GM23338 (cell line): ENCODE measurements around the gene SMYD3.

Experiments
- EZH2 ChIP-seq: fragments of 200-600 bp; sonication (generic); IDR thresholded peaks from one replicate; pipeline ENCODE4 v1.8.0; 2017; ENCODE audit warnings: antibody characterized with exemption, mild to moderate bottlenecking, low read depth; ENCODE audit not compliant: unreplicated experiment
- EZH2phosphoT487 ChIP-seq: fragments of 200-600 bp; sonication (generic); IDR thresholded peaks from one replicate; pipeline ENCODE4 v1.8.1; 2018; ENCODE audit warnings: antibody characterized with exemption; ENCODE audit not compliant: unreplicated experiment
- JUNB ChIP-seq: IDR thresholded peaks from one replicate; pipeline ENCODE4 v1.6.1; 2016; ENCODE audit warnings: antibody characterized with exemption; ENCODE audit not compliant: unreplicated experiment
- POLR2AphosphoS5 ChIP-seq: IDR thresholded peaks from 2 replicates; pipeline ENCODE4 v1.6.1; 2016; ENCODE audit warnings: antibody characterized with exemption, low read depth
- ZNF114 ChIP-seq: fragments of 250-450 bp; sonication (Bioruptor Pico); IDR thresholded peaks from 2 replicates; pipeline ENCODE4 v1.5.0; 2020; ENCODE audit warnings: mild to moderate bottlenecking, moderate library complexity
- TF ChIP-seq, protein P1 (sequence below), 2 experiments: fragments of 200-600 bp in 1 of 2; sonication (generic) in 1 of 2; conservative IDR thresholded peaks; 2 replicates each; pipeline versions ENCODE4 v1.5.1 to v1.6.1; 2016 to 2017; ENCODE audit warnings: antibody characterized with exemption in 2 of 2, low read depth in 2 of 2, mild to moderate bottlenecking in 2 of 2, moderate library complexity in 1 of 2
- TF ChIP-seq, protein P2 (sequence below): IDR thresholded peaks from one replicate; pipeline ENCODE4 v1.6.1; 2018; ENCODE audit warnings: antibody characterized with exemption; ENCODE audit not compliant: unreplicated experiment

DNA sequence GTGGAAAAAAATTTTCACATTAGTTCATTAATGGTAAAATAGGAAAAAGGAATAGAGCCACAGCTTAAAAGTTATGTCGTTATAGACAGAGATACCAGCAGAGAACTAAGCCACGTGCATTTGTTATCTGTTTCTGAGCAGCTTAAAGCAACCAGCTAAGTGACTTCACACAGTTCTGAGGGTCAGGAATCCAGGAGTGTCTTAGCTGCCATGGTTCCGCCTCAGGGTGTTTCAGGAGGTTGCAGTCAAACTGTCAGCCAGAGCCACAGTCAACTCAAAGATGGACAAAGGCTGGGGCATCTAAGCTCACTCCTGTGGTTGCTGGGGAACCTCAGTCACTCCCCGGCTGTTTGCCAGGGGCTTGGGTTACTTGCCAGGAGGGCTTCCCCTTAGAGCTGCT is 515.8 kb downstream of the SMYD3 start:
- TF ChIP-seq, protein P1, sequence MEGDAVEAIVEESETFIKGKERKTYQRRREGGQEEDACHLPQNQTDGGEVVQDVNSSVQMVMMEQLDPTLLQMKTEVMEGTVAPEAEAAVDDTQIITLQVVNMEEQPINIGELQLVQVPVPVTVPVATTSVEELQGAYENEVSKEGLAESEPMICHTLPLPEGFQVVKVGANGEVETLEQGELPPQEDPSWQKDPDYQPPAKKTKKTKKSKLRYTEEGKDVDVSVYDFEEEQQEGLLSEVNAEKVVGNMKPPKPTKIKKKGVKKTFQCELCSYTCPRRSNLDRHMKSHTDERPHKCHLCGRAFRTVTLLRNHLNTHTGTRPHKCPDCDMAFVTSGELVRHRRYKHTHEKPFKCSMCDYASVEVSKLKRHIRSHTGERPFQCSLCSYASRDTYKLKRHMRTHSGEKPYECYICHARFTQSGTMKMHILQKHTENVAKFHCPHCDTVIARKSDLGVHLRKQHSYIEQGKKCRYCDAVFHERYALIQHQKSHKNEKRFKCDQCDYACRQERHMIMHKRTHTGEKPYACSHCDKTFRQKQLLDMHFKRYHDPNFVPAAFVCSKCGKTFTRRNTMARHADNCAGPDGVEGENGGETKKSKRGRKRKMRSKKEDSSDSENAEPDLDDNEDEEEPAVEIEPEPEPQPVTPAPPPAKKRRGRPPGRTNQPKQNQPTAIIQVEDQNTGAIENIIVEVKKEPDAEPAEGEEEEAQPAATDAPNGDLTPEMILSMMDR (conservative IDR thresholded peaks at IDR 0.05; ENCODE audit: low read depth in 2 of 2): no peak
- TF ChIP-seq EZH2phosphoT487 (no peak), POLR2AphosphoS5 (no peak), ZNF114 (CRISPR knock-in tag) (no peak), EZH2 (no peak), JUNB (no peak)
- TF ChIP-seq, protein P2, sequence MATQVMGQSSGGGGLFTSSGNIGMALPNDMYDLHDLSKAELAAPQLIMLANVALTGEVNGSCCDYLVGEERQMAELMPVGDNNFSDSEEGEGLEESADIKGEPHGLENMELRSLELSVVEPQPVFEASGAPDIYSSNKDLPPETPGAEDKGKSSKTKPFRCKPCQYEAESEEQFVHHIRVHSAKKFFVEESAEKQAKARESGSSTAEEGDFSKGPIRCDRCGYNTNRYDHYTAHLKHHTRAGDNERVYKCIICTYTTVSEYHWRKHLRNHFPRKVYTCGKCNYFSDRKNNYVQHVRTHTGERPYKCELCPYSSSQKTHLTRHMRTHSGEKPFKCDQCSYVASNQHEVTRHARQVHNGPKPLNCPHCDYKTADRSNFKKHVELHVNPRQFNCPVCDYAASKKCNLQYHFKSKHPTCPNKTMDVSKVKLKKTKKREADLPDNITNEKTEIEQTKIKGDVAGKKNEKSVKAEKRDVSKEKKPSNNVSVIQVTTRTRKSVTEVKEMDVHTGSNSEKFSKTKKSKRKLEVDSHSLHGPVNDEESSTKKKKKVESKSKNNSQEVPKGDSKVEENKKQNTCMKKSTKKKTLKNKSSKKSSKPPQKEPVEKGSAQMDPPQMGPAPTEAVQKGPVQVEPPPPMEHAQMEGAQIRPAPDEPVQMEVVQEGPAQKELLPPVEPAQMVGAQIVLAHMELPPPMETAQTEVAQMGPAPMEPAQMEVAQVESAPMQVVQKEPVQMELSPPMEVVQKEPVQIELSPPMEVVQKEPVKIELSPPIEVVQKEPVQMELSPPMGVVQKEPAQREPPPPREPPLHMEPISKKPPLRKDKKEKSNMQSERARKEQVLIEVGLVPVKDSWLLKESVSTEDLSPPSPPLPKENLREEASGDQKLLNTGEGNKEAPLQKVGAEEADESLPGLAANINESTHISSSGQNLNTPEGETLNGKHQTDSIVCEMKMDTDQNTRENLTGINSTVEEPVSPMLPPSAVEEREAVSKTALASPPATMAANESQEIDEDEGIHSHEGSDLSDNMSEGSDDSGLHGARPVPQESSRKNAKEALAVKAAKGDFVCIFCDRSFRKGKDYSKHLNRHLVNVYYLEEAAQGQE: no peak
